Osteocyte (in vitro differentiated cells): ENCODE data around the gene AGO4. TPM values are rescaled to one million over a fixed set of nuclear protein-coding genes. Genes with fewer than 3 reads are reported as not detected.
"Not testable (repeated sequence)": the region's sequence is repeated elsewhere in the genome, so short reads cannot be mapped to it uniquely, and the experiment has no call there.

Experiments
- DNase-seq: peaks from one replicate; pipeline ENCODE4 v3.0.0; 2021; ENCODE audit warnings: mixed read lengths; ENCODE audit not compliant: unreplicated experiment; ENCODE audit errors: extremely low spot score
- H3K27ac Mint-ChIP-seq: one replicate; pipeline ENCODE4 v1.8.0; 2021; ENCODE audit warnings: mild to moderate bottlenecking, mixed read lengths; ENCODE audit not compliant: unreplicated experiment
- H3K27me3 Mint-ChIP-seq: one replicate; pipeline ENCODE4 v1.8.0; 2021; ENCODE audit warnings: mixed read lengths; ENCODE audit not compliant: unreplicated experiment
- H3K36me3 Mint-ChIP-seq: one replicate; pipeline ENCODE4 v1.8.0; 2021; ENCODE audit warnings: mixed read lengths; ENCODE audit not compliant: unreplicated experiment
- H3K4me1 Mint-ChIP-seq: one replicate; pipeline ENCODE4 v1.8.0; 2021; ENCODE audit warnings: mixed read lengths; ENCODE audit not compliant: unreplicated experiment
- H3K4me3 Mint-ChIP-seq: one replicate; pipeline ENCODE4 v1.8.0; 2021; ENCODE audit warnings: mild to moderate bottlenecking, moderate library complexity, mixed read lengths; ENCODE audit not compliant: unreplicated experiment
- H3K9me3 Mint-ChIP-seq: one replicate; pipeline ENCODE4 v1.8.0; 2021; ENCODE audit warnings: mixed read lengths; ENCODE audit not compliant: unreplicated experiment
- total RNA-seq: library from RNA; stranded (reverse); gene quantifications from 2 replicates; pipeline ENCODE4 v1.2.1, GENCODE V29; 2021
- TF ChIP-seq, protein P1 (sequence below): fragments of 200-600 bp; sonication (generic); IDR thresholded peaks from 2 replicates; pipeline ENCODE4 v1.5.0; 2021; ENCODE audit warnings: antibody characterized with exemption, mild to moderate bottlenecking, moderate library complexity

Gene AGO4
- total RNA-seq, 1 donor from 2014 or later = 10.1 TPM

DNA sequence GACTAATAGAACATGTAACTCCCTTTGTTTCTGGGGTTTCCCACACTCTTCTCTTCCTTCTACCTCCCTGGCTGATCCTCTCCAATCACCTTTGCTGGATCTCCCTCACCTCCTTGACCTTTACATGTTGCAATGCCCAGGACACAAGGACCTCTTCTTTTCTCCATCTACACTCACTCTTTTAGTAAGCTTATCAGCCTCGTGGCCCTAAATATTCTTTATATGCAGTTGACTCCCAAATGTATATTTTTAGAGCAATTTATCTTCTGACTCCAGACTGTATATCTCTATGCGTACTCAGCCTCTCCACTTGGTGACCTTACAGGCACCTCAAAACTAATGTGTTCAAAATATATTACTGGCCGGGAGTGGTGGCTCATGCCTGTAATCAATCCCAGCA lies 19.7 kb upstream of the AGO4 start:
- no peak overlapping the region for H3K4me3 Mint-ChIP-seq
- H3K36me3 Mint-ChIP-seq = no peaks in the 10 kb centered on the region
- no peaks in the 10 kb centered on the region for H3K27me3 Mint-ChIP-seq
- H3K9me3 Mint-ChIP-seq = peaks cover 5% of the 10 kb centered on the region
- no peak for DNase-seq
- no peak overlapping the region for H3K27ac Mint-ChIP-seq
- TF ChIP-seq, protein P1, sequence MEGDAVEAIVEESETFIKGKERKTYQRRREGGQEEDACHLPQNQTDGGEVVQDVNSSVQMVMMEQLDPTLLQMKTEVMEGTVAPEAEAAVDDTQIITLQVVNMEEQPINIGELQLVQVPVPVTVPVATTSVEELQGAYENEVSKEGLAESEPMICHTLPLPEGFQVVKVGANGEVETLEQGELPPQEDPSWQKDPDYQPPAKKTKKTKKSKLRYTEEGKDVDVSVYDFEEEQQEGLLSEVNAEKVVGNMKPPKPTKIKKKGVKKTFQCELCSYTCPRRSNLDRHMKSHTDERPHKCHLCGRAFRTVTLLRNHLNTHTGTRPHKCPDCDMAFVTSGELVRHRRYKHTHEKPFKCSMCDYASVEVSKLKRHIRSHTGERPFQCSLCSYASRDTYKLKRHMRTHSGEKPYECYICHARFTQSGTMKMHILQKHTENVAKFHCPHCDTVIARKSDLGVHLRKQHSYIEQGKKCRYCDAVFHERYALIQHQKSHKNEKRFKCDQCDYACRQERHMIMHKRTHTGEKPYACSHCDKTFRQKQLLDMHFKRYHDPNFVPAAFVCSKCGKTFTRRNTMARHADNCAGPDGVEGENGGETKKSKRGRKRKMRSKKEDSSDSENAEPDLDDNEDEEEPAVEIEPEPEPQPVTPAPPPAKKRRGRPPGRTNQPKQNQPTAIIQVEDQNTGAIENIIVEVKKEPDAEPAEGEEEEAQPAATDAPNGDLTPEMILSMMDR = no peak
- H3K4me1 Mint-ChIP-seq = no peaks in the 10 kb centered on the region

DNA sequence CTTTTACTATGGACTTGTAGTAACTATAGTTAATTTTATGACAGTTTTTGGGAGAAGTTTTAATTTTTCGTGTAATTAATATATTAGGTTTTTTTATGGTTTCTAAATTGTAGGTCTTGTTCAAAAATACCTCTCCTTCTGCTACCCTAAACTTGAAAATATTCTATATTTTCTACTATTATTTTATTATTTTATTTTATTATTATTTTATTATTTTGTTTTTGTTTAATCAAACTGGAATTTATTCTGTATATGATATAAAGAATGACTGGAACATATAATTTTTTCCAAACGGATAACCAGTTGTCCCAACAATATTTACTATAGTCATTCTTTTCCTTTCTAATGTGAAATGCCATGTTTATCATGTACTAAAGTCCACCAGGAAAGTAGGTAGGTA lies 17.1 kb upstream of the AGO4 start:
- no peaks in the 10 kb centered on the region for H3K9me3 Mint-ChIP-seq
- no peaks in the 10 kb centered on the region for H3K36me3 Mint-ChIP-seq
- TF ChIP-seq, protein P1 = no peak
- H3K27ac Mint-ChIP-seq = no peak overlapping the region
- no peaks in the 10 kb centered on the region for H3K4me1 Mint-ChIP-seq
- no peaks in the 10 kb centered on the region for H3K27me3 Mint-ChIP-seq
- no peak overlapping the region for H3K4me3 Mint-ChIP-seq
- no peak for DNase-seq

DNA sequence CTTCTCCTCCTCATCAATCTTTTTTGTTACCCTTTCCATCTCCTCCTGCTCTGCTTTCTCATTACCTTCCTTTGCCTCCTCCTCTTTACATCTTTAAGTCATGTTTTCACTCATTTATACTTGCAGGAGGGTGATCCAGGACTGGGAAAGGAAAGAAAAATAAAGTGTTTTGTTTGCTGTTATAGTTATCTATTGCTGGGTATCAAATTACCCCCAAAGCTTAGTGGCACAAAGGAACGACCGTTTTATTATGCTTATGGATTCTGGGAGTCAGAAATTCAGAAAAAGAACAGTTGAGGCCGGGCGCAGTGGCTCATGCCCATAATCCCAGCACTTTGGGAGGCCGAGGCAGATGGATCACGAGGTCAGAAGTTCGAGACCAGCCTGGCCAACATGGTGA lies 12.5 kb upstream of the AGO4 start:
- H3K27ac Mint-ChIP-seq = no peak overlapping the region
- H3K27me3 Mint-ChIP-seq = no peaks in the 10 kb centered on the region
- H3K9me3 Mint-ChIP-seq = no peaks in the 10 kb centered on the region
- TF ChIP-seq, protein P1 = no peak
- no peaks in the 10 kb centered on the region for H3K36me3 Mint-ChIP-seq
- H3K4me3 Mint-ChIP-seq = no peak overlapping the region
- no peaks in the 10 kb centered on the region for H3K4me1 Mint-ChIP-seq
- no peak for DNase-seq

DNA sequence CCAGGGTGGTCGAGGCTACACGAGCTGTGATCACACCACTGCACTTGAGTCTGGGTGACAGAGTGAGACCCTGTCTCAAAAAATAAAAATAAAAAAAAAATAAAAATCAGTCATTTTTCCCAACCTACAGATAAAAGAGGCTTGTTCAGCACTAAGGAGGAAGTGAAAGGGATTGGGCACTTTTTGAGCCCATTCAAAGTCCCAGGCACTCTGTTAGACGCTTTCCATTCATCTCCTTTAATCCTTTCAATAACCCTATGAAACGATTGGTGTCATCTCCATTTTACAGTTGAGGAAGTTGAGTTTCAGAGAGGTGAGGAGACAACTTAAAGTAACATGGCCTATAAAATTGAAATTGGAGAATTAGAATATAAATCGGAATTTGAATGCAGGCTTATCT lies 10.4 kb upstream of the AGO4 start:
- Mint-ChIP-seq H3K27ac (no peak overlapping the region), H3K27me3 (no peaks in the 10 kb centered on the region), H3K36me3 (no peaks in the 10 kb centered on the region), H3K4me3 (no peak overlapping the region), H3K9me3 (no peaks in the 10 kb centered on the region), H3K4me1 (no peaks in the 10 kb centered on the region)
- TF ChIP-seq, protein P1 = no peak
- no peak for DNase-seq

DNA sequence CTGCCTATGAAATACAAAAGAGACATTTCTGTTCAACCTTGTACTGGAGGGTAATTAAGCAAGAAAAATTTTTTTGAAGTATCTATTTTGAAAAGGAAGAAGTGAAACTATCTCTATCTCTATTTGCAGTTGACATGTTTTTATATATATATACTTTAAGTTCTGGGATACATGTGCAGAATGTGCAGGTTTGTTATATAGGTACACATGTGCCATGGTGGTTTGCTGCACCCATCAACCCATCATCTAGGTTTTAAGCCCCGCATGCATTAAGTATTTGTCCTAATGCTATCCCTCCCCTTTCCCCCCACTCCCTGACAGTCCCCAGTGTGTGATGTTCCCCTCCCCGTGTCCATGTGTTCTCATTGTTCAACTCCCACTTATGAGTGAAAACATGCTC lies 9.8 kb upstream of the AGO4 start:
- not testable (repeated sequence) for H3K4me3 Mint-ChIP-seq, H3K36me3 Mint-ChIP-seq, DNase-seq, H3K4me1 Mint-ChIP-seq, H3K27me3 Mint-ChIP-seq, H3K9me3 Mint-ChIP-seq, H3K27ac Mint-ChIP-seq

DNA sequence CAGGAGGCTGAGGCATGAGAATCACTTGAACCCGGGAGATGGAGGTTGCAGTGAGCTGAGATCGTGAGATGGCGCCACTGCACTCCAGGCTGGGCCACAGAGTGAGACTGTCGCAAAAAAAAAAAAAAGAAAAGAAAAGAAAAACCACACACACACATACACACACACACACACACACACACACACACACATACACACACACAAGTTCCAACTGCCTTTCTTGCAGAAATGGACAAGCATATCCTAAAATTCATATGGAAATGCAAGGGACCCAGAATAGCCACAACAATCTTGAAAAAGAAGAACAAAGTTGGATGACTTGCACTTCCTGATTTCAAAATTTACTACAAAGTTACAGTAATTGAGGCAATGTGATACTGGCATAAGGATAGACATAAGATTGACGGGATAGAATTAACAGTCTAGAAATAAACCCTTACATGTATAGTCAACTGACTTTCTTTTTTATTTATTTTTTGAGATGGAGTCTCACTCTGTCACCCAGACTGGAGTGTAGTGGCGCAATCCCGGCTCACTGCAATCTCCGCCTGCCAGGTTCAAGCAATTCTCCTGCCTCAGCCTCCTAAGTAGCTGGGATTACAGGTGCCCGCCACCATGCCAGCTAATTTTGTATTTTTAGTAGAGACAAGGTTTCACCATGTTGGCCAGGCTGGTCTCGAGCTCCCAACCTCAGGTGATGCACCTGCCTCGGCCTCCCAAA lies 7.5 kb upstream of the AGO4 start:
- not testable (repeated sequence) for H3K4me3 Mint-ChIP-seq, H3K36me3 Mint-ChIP-seq, H3K4me1 Mint-ChIP-seq, H3K27ac Mint-ChIP-seq, DNase-seq, H3K27me3 Mint-ChIP-seq, H3K9me3 Mint-ChIP-seq
